Measurements from ENCODE around the gene SEMA6D.

SEMA6D gene

GRCh38 chr15:47743385-47743784 is 26.1 kb downstream of the SEMA6D start:
- no peak for DNase-seq (ENCODE audit: low read depth, low spot score)

GRCh38 chr15:47743886-47744285 is 26.6 kb downstream of the SEMA6D start:
- DNase-seq (ENCODE audit: low read depth, low spot score), result no peak

- no peak for DNase-seq (ENCODE audit: low read depth, low spot score)
These were observed 27.2 kb downstream of the SEMA6D start for GRCh38 chr15:47744496-47744895.

GRCh38 chr15:47744973-47745372 is 27.7 kb downstream of the SEMA6D start:
- no peak for DNase-seq (ENCODE audit: low read depth, low spot score)

- DNase-seq (ENCODE audit: low read depth, low spot score), result no peak
These were observed 29.2 kb downstream of the SEMA6D start for GRCh38 chr15:47746516-47746915.

GRCh38 chr15:47750030-47750739 is 32.9 kb downstream of the SEMA6D start:
- peak; percentile 29 for DNase-seq (ENCODE audit: low read depth, low spot score)

GRCh38 chr15:47750740-47751262 is 33.5 kb downstream of the SEMA6D start:
- DNase-seq (ENCODE audit: low read depth, low spot score), result no peak

- no peak for DNase-seq (ENCODE audit: low read depth, low spot score)
These were observed 36.3 kb downstream of the SEMA6D start for GRCh38 chr15:47753591-47753990.

GRCh38 chr15:47754312-47754711 is 37.0 kb downstream of the SEMA6D start:
- no peak for DNase-seq (ENCODE audit: low read depth, low spot score)

GRCh38 chr15:47755941-47756340 is 38.6 kb downstream of the SEMA6D start:
- no peak for DNase-seq (ENCODE audit: low read depth, low spot score)

GRCh38 chr15:47756872-47757271 is 39.6 kb downstream of the SEMA6D start:
- peak; percentile 17 for DNase-seq (ENCODE audit: low read depth, low spot score)

GRCh38 chr15:47757331-47757730 is 40.0 kb downstream of the SEMA6D start:
- no peak for DNase-seq (ENCODE audit: low read depth, low spot score)

- DNase-seq (ENCODE audit: low read depth, low spot score), result no peak
These were observed 45.3 kb downstream of the SEMA6D start for GRCh38 chr15:47762621-47763020.

- DNase-seq (ENCODE audit: low read depth, low spot score), result no peak
These were observed 47.4 kb downstream of the SEMA6D start for GRCh38 chr15:47764666-47765065.

GRCh38 chr15:47766406-47766805 is 49.1 kb downstream of the SEMA6D start:
- DNase-seq (ENCODE audit: low read depth, low spot score), result no peak

GRCh38 chr15:47767035-47767434 is 49.7 kb downstream of the SEMA6D start:
- DNase-seq (ENCODE audit: low read depth, low spot score), result no peak

- no peak for DNase-seq (ENCODE audit: low read depth, low spot score)
These were observed 51.4 kb downstream of the SEMA6D start for GRCh38 chr15:47768735-47769134.

- no peak for DNase-seq (ENCODE audit: low read depth, low spot score)
These were observed 51.9 kb downstream of the SEMA6D start for GRCh38 chr15:47769166-47769565.

GRCh38 chr15:47773143-47773542 is 55.8 kb downstream of the SEMA6D start:
- DNase-seq (ENCODE audit: low read depth, low spot score), result no peak

GRCh38 chr15:47778263-47778770 is 61.0 kb downstream of the SEMA6D start:
- no peak for DNase-seq (ENCODE audit: low read depth, low spot score)

- no peak for DNase-seq (ENCODE audit: low read depth, low spot score)
These were observed 63.7 kb downstream of the SEMA6D start for GRCh38 chr15:47780971-47781370.

- DNase-seq (ENCODE audit: low read depth, low spot score), result no peak
These were observed 64.2 kb downstream of the SEMA6D start for GRCh38 chr15:47781527-47781926.

GRCh38 chr15:47784820-47785219 is 67.5 kb downstream of the SEMA6D start:
- DNase-seq (ENCODE audit: low read depth, low spot score), result no peak

All from smooth muscle cell of the brain vasculature (primary cell).